T-cell (primary cell): ENCODE data around the gene OAS2. TPM values are rescaled to one million over a fixed set of nuclear protein-coding genes. Genes with fewer than 3 reads are reported as not detected.

Source experiments
- ATAC-seq, 4 experiments: fragments of 200-7000 bp in 3 of 4; fragments of 150-1000 bp in 1 of 4; cut with Tn5 transposase; replicated peaks in 1 of 4; 1 replicate in 3 of 4; 2 replicates in 1 of 4; pipeline ENCODE4 v1.10.0; 2021; ENCODE audit warnings: moderate library complexity in 3 of 4, mild to moderate bottlenecking in 2 of 4, moderate number of reproducible peaks in 1 of 4
- CTCF ChIA-PET, 2 donors: fragments of 300-600 bp; sonication (Branson Sonifier 250); formaldehyde crosslinking; loops; one replicate each; lab custom pipeline; 2022; ENCODE audit warnings: antibody characterized with exemption in 2 of 2; lab: Charles Lee
- POLR2A ChIA-PET, 2 donors: fragments of 300-600 bp; sonication (Branson Sonifier 250); formaldehyde crosslinking; loops; one replicate each; lab custom pipeline; 2022; ENCODE audit warnings: antibody characterized with exemption in 2 of 2; lab: Charles Lee
- DNase-seq, 35 experiments: peaks; one replicate each; pipeline versions ENCODE4 v3.0.0 to v3.0.0-alpha.2; 2013 to 2023
- H3K27ac ChIP-seq: one replicate; pipeline ENCODE4 v1.5.1; 2013; ENCODE audit warnings: low read length
- H3K27me3 ChIP-seq, 2 experiments: replicated peaks in 1 of 2; 1 replicate in 1 of 2; 2 replicates in 1 of 2; pipeline versions ENCODE4 v1.6.1 to v1.7.0; 2013; ENCODE audit warnings: low read length in 1 of 2, mixed read lengths in 1 of 2; ENCODE audit not compliant: control insufficient read depth in 2 of 2, insufficient read depth in 2 of 2; ENCODE audit errors: extremely low read depth in 1 of 2
- H3K36me3 ChIP-seq, 2 donors: 1 replicate in 1 of 2; 2 replicates in 1 of 2; pipeline versions ENCODE4 v1.6.1 to v1.7.0; 2013; ENCODE audit warnings: low read length in 1 of 2; ENCODE audit not compliant: control insufficient read depth in 2 of 2, insufficient read depth in 1 of 2; ENCODE audit errors: extremely low read depth in 1 of 2
- H3K4me1 ChIP-seq, 2 experiments: 1 replicate in 1 of 2; 2 replicates in 1 of 2; pipeline versions ENCODE4 v1.6.1 to v1.7.0; 2013; ENCODE audit warnings: low read length in 2 of 2, mixed read lengths in 1 of 2; ENCODE audit not compliant: insufficient read depth in 2 of 2, control insufficient read depth in 1 of 2; ENCODE audit errors: extremely low read depth in 1 of 2
- H3K4me3 ChIP-seq, 2 donors: 1 replicate in 1 of 2; 2 replicates in 1 of 2; pipeline versions ENCODE4 v1.5.1 to v1.7.0; 2013; ENCODE audit warnings: mild to moderate bottlenecking in 2 of 2, low read length in 1 of 2, moderate library complexity in 1 of 2; ENCODE audit not compliant: control insufficient read depth in 1 of 2; ENCODE audit errors: extremely low read depth in 1 of 2
- H3K9me3 ChIP-seq: 2 replicates; pipeline ENCODE4 v1.7.0; 2013
- H3K27ac Mint-ChIP-seq, 2 donors: one replicate each; pipeline ENCODE4 v1.8.0; 2020 to 2021; ENCODE audit warnings: mild to moderate bottlenecking in 2 of 2, mixed read lengths in 2 of 2
- H3K27me3 Mint-ChIP-seq, 2 donors: one replicate each; pipeline ENCODE4 v1.8.0; 2021 to 2022; ENCODE audit warnings: mixed read lengths in 2 of 2
- H3K36me3 Mint-ChIP-seq: one replicate; pipeline ENCODE4 v1.8.0; 2021; ENCODE audit warnings: mixed read lengths
- H3K4me1 Mint-ChIP-seq, 3 donors: one replicate each; pipeline ENCODE4 v1.8.0; 2020 to 2022; ENCODE audit warnings: mixed read lengths in 3 of 3, mild to moderate bottlenecking in 1 of 3
- H3K4me3 Mint-ChIP-seq, 3 donors: one replicate each; pipeline ENCODE4 v1.8.0; 2020 to 2022; ENCODE audit warnings: mild to moderate bottlenecking in 3 of 3, mixed read lengths in 3 of 3, moderate library complexity in 3 of 3
- H3K9me3 Mint-ChIP-seq, 3 donors: one replicate each; pipeline ENCODE4 v1.8.0; 2020 to 2022; ENCODE audit warnings: mixed read lengths in 3 of 3
- WGBS: methylation state at CpG from one replicate; pipeline ENCODE4 v1.1.5; 2013; ENCODE audit warnings: missing lambda C conversion rate; ENCODE audit not compliant: insufficient coverage; 5-methylcytosine and 5-hydroxymethylcytosine counted together
- total RNA-seq, 35 experiments: library from RNA in 6 of 35; stranded (reverse) in 6 of 35; fragments of 120-200 nt in 1 of 35; gene quantifications; one replicate each; pipeline versions ENCODE4 v1.2.1 to v1.2.4 and lab custom pipeline; 2013 to 2026

The OAS2 gene
- total RNA-seq, 5 donors from 2014 or later (not counting 1 experiment from before 2014, with no cell fraction given): 44.8 to 75.5 (median 56.9) TPM

DNA sequence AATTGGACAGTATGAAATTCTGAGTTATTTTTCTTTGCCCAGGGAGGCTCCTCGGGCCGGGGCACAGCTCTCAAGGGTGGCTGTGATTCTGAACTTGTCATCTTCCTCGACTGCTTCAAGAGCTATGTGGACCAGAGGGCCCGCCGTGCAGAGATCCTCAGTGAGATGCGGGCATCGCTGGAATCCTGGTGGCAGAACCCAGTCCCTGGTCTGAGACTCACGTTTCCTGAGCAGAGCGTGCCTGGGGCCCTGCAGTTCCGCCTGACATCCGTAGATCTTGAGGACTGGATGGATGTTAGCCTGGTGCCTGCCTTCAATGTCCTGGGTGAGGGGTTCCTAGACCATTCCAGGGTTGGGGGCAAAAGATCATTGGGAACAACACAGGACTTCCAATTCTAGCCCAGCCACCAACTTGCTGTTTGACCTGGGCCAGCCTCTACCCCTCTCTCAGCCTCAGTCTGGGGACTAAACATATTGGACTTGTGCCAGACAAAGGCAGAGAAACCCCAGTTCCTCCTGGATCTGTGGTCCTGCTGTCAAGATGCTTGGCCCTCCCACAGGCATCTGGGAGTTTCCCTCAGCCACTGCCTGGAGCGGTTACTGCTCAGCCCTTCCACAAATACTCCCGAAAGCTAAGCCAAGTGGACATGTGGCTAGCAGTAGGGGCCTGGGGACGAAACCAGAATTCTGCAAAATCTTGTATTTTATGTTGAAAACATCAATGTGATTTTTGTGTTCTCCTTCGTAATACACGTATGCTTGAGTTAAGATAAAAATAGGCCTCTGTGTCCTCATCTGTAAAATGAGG is 36.6 kb upstream of the OAS2 start:
- Histone ChIP-seq H3K4me1 (peaks cover 16 to 18% of the 10 kb centered on the region in 2 experiments), H3K4me3 (no peak overlapping the region), H3K36me3 (peaks cover 12 to 39% of the 10 kb centered on the region in 2 donors), H3K27ac (no peak overlapping the region), H3K27me3 (no peaks in the 10 kb centered on the region), H3K9me3 (no peaks in the 10 kb centered on the region)
- Mint-ChIP-seq H3K9me3 (no peaks in the 10 kb centered on the region), H3K27ac (no peak overlapping the region), H3K27me3 (no peaks in the 10 kb centered on the region), H3K36me3 (peaks cover 27% of the 10 kb centered on the region), H3K4me3 (no peak overlapping the region), H3K4me1 (peaks cover 35 to 38% (median 35%) of the 10 kb centered on the region in 3 donors)
- CTCF ChIA-PET: interaction anchor here (0.7 to 0.8 kb wide), 2 partner anchors 29 to 34 kb away, joined by 3 read pairs; no protein-coding TSS in a partner anchor
- DNase-seq (no peak), ATAC-seq (no peak)
- POLR2A ChIA-PET: interaction anchor here in 1 of 2 donors (0.6 kb wide), 1 partner anchor 35 kb away, joined by 4 read pairs; no protein-coding TSS in a partner anchor
- WGBS: 85% methylated on average over 8 of the region's 16 CpGs

- ATAC-seq (no peak), DNase-seq (no peak)
- Histone ChIP-seq H3K9me3 (no peaks in the 10 kb centered on the region), H3K36me3 (peaks cover 15 to 46% of the 10 kb centered on the region in 2 donors), H3K27ac (no peak overlapping the region), H3K4me1 (peaks cover 16 to 18% of the 10 kb centered on the region in 2 experiments), H3K4me3 (no peak overlapping the region), H3K27me3 (no peaks in the 10 kb centered on the region)
- Mint-ChIP-seq H3K4me3 (no peak overlapping the region), H3K36me3 (peaks cover 36% of the 10 kb centered on the region), H3K9me3 (peaks cover 0 to 4% (median 0%) of the 10 kb centered on the region in 3 donors), H3K27ac (no peak overlapping the region), H3K4me1 (peaks cover 27 to 33% (median 29%) of the 10 kb centered on the region in 3 donors), H3K27me3 (no peaks in the 10 kb centered on the region)
- ChIA-PET POLR2A (interaction anchor here in 1 of 2 donors (0.6 kb wide), 1 partner anchor 34 kb away, joined by 4 read pairs; no protein-coding TSS in a partner anchor), CTCF (interaction anchor here (0.6 to 1.2 kb wide), 4 partner anchors 28 to 247 kb away, joined by 3 to 9 read pairs (median 4); no protein-coding TSS in a partner anchor)
- no CpG with 5 or more reads among the region's 1 CpG for WGBS
These were observed 35.7 kb upstream of the OAS2 start for GRCh38 chr12:112942572-112942971.

DNA sequence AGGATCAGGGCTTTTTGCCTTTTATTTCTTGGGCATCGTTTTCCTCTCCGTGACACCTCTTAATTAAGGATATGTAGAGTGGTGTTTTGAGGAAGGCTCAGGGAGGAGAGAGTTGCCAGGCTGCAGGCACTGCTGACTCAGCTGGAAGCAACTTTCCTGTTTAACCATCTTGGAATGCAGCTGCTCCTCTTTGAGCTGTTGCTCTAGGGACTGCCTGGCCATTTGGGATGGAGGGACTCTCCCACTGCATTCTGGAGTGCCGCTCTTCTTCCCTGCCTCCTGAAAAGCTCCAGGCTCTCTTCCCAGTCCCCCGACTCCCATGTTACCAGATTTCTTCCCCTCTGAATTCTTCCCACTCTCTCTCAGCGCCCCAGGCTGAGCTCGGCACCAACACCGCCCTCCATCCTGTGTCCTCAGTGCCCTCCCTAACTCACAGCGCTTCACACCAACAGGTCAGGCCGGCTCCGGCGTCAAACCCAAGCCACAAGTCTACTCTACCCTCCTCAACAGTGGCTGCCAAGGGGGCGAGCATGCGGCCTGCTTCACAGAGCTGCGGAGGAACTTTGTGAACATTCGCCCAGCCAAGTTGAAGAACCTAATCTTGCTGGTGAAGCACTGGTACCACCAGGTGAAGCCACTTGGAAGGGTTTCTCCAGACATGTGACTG is 34.2 kb upstream of the OAS2 start:
- peaks cover 25 to 60% of the 10 kb centered on the region in 2 donors for H3K36me3 ChIP-seq
- DNase-seq (no peak), ATAC-seq (no peak)
- POLR2A ChIA-PET: no interaction called here
- 98% methylated on average over 13 of the region's 15 CpGs for WGBS
- H3K27ac Mint-ChIP-seq: no peak overlapping the region
- H3K4me3 Mint-ChIP-seq: no peak overlapping the region
- peaks cover 0 to 4% (median 0%) of the 10 kb centered on the region in 3 donors for H3K9me3 Mint-ChIP-seq
- peaks cover 10 to 12% of the 10 kb centered on the region in 2 experiments for H3K4me1 ChIP-seq
- H3K27ac ChIP-seq: no peak overlapping the region
- H3K4me1 Mint-ChIP-seq: peaks cover 14 to 23% (median 20%) of the 10 kb centered on the region in 3 donors
- no peaks in the 10 kb centered on the region for H3K9me3 ChIP-seq
- H3K36me3 Mint-ChIP-seq: peaks cover 44% of the 10 kb centered on the region
- no peaks in the 10 kb centered on the region for H3K27me3 Mint-ChIP-seq
- H3K4me3 ChIP-seq: no peak overlapping the region
- CTCF ChIA-PET: no interaction called here
- H3K27me3 ChIP-seq: no peaks in the 10 kb centered on the region

- Mint-ChIP-seq H3K4me1 (peaks cover under 1 to 10% (median 7%) of the 10 kb centered on the region in 3 donors), H3K27me3 (no peaks in the 10 kb centered on the region), H3K36me3 (peaks cover 57% of the 10 kb centered on the region), H3K4me3 (no peak overlapping the region), H3K9me3 (peaks cover 0 to 4% (median 0%) of the 10 kb centered on the region in 3 donors), H3K27ac (no peak overlapping the region)
- POLR2A ChIA-PET: no interaction called here
- DNase-seq (no peak), ATAC-seq (no peak)
- Histone ChIP-seq H3K27ac (no peak overlapping the region), H3K4me3 (no peak overlapping the region), H3K9me3 (no peaks in the 10 kb centered on the region), H3K4me1 (no peaks in the 10 kb centered on the region), H3K27me3 (no peaks in the 10 kb centered on the region), H3K36me3 (peaks cover 25 to 66% of the 10 kb centered on the region in 2 donors)
- CTCF ChIA-PET: no interaction called here
- 86% methylated on average over 3 of the region's 4 CpGs for WGBS
These were observed 32.8 kb upstream of the OAS2 start for GRCh38 chr12:112945515-112945914.

DNA sequence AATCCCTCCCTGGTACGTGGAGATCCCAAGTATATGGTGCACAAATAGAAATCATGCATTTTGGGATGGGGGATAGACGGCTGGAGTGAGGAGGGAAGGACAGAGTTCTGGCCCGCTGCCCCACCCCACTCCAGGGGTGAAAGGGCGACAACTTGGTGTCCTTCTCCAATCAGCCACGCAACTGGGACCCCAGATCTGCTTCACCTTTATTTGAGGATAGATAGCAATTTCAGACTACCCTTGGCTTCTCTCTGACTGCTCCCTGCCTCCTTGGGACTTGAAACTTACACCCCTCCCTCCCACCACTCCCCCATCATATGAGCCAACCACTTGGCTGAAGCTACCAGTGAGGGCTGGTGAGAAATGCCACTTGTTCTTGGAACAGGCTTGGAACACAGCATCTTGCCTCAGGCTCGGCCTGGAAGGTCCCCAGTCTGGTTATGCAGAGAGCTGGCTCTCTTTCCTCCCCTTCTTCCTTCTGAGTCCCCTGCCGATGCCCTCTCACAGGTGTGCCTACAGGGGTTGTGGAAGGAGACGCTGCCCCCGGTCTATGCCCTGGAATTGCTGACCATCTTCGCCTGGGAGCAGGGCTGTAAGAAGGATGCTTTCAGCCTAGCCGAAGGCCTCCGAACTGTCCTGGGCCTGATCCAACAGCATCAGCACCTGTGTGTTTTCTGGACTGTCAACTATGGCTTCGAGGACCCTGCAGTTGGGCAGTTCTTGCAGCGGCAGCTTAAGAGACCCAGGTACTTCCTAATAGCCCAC is 31.9 kb upstream of the OAS2 start:
- Histone ChIP-seq H3K4me1 (no peaks in the 10 kb centered on the region), H3K27ac (no peak overlapping the region), H3K36me3 (peaks cover 25 to 75% of the 10 kb centered on the region in 2 donors), H3K27me3 (no peaks in the 10 kb centered on the region), H3K9me3 (no peaks in the 10 kb centered on the region), H3K4me3 (no peak overlapping the region)
- CTCF ChIA-PET: interaction anchor here in 1 of 2 donors (0.5 kb wide), 1 partner anchor 48 kb away, joined by 3 read pairs; no protein-coding TSS in a partner anchor
- DNase-seq (no peak), ATAC-seq (no peak)
- Mint-ChIP-seq H3K36me3 (peaks cover 64% of the 10 kb centered on the region), H3K4me3 (no peak overlapping the region), H3K27me3 (no peaks in the 10 kb centered on the region), H3K27ac (no peak overlapping the region), H3K9me3 (peaks cover 0 to 4% (median 0%) of the 10 kb centered on the region in 3 donors), H3K4me1 (peaks cover 0 to 6% (median 6%) of the 10 kb centered on the region in 3 donors)
- WGBS: 98% methylated on average over 8 of the region's 14 CpGs
- POLR2A ChIA-PET: interaction anchor here in 1 of 2 donors (0.7 kb wide), 1 partner anchor 261 kb away, joined by 8 read pairs; no protein-coding TSS in a partner anchor
